Measurements from ENCODE around the gene FBXO41.
A peak's percentile ranks its signal among the peaks of the same experiment; 100 is the strongest.

FBXO41 gene

GRCh38 chr2:73235315-73236028 lies 48.8 kb downstream of the FBXO41 start:
- TF ChIP-seq CTCF (conservative IDR thresholded peaks at IDR 0.05) (no peak), ZFX (IDR thresholded peaks at IDR 0.05) (no peak)
- H3K27ac ChIP-seq: peak overlapping the region; percentile 92

GRCh38 chr2:73233932-73234832 lies 50.1 kb downstream of the FBXO41 start, which contains the start of gene CCT7:
TSS of gene CCT7 (plus strand) at chr2:73234308. CDS start at chr2:73234379, 71 bp downstream.
- TF ChIP-seq ZFX (IDR thresholded peaks at IDR 0.05) (peak; percentile 86), CTCF (conservative IDR thresholded peaks at IDR 0.05) (no peak)
- H3K27ac ChIP-seq: peak within 1 kb of the TSS; percentile 92

GRCh38 chr2:73233154-73233931 lies 50.9 kb downstream of the FBXO41 start, which contains the start of gene PRADC1:
TSS of gene PRADC1 (minus strand) at chr2:73233239. CDS start at chr2:73233160, 79 bp downstream.
- H3K27ac ChIP-seq: peak within 1 kb of the TSS; percentile 92

GRCh38 chr2:73232403-73233153 lies 51.7 kb downstream of the FBXO41 start:
- H3K27ac ChIP-seq: peak overlapping the region; percentile 92
- TF ChIP-seq CTCF (conservative IDR thresholded peaks at IDR 0.05) (no peak; the same call in 1 of the 2 replicates), ZFX (IDR thresholded peaks at IDR 0.05) (no peak)

More at GRCh38 chr2:73233154-73233931, 50.9 kb downstream of the FBXO41 start, which contains the start of gene PRADC1:
- TF ChIP-seq ZFX (IDR thresholded peaks at IDR 0.05): no peak
- TF ChIP-seq CTCF (conservative IDR thresholded peaks at IDR 0.05): no peak

DNA sequence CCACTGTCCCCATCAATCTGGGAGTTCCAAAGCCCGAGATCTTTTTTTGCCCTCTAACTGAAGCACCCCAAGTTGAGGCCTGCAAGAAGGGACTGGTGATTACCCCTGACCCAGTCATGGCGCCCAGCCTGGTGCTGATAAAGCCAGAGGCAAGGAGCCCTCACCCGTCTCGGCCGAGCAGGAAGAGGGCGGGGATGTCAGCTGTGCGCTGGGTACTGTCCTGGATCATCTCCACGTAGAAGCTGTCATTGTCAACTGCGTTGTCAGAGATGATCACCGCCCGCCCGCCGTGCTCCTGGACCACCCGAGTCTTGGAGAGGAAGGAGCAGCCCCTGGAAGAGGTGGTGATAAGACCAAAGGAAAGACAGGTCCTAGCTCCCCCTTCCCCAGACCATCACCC lies 55.6 kb downstream of the FBXO41 start:
- TF ChIP-seq CTCF (conservative IDR thresholded peaks at IDR 0.05) (no peak), ZFX (IDR thresholded peaks at IDR 0.05) (no peak)
- no peak overlapping the region for H3K27ac ChIP-seq

DNA sequence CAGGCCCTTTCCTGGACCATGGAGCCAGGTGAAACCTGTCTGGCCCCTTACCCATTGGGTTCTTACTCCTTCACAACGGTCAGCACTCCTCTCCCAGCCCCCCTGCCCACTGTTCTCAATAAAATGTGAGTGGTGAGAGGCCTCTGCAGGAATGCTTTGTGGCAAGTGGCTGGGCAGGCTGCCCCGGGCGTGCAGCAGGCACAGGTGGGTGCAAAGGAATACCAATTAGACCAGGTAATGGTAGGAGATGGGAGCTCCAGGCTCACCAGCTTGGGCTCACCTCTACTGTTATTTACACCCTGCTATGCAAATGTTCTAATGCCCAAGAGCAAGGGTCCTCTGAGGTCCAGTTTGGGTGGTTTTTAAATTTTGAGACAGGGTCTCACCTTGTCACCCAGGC lies 57.2 kb downstream of the FBXO41 start:
- TF ChIP-seq CTCF (conservative IDR thresholded peaks at IDR 0.05) (no peak), ZFX (IDR thresholded peaks at IDR 0.05) (no peak)
- no peak overlapping the region for H3K27ac ChIP-seq
